Kidney (tissue), 14 donors: ENCODE results near the gene CRYL1. TPM values are rescaled to one million over a fixed set of nuclear protein-coding genes. Genes with fewer than 3 reads are reported as not detected.
A peak's percentile ranks its signal among the peaks of the same experiment; 100 is the strongest.

Experiments used
- DNase-seq, 5 donors: peaks; one replicate each; pipeline ENCODE4 v3.0.0-alpha.2; 2013 to 2020
- FAIRE-seq: peaks from 2 replicates; lab custom pipeline; 2012; peaks lifted over from hg19 to GRCh38; lab: Jason Lieb, UNC
- H3K27ac ChIP-seq, 2 donors: one replicate each; pipeline ENCODE4 v1.7.0; 2013; ENCODE audit warnings: low read depth in 2 of 2, low read length in 2 of 2, inconsistent platforms in 1 of 2
- H3K27me3 ChIP-seq: one replicate; pipeline ENCODE4 v1.7.1; 2013; ENCODE audit warnings: low read length, inconsistent platforms; ENCODE audit not compliant: control insufficient read depth, insufficient read depth
- H3K36me3 ChIP-seq, 3 donors: one replicate each; pipeline versions ENCODE4 v1.7.0 to v1.7.1; 2013; ENCODE audit warnings: low read length in 3 of 3, control low read depth in 1 of 3, inconsistent platforms in 1 of 3; ENCODE audit not compliant: insufficient read depth in 3 of 3, control insufficient read depth in 2 of 3
- H3K4me1 ChIP-seq, 3 donors: one replicate each; pipeline versions ENCODE4 v1.7.0 to v1.7.1; 2013; ENCODE audit warnings: low read length in 3 of 3, inconsistent platforms in 1 of 3, low read depth in 1 of 3; ENCODE audit not compliant: control insufficient read depth in 2 of 3, insufficient read depth in 2 of 3
- H3K4me3 ChIP-seq, 3 donors: one replicate each; pipeline versions ENCODE4 v1.7.0 to v1.8.1; 2013; ENCODE audit warnings: low read length in 3 of 3, control low read depth in 1 of 3, inconsistent platforms in 1 of 3
- H3K9ac ChIP-seq, 3 donors: one replicate each; pipeline versions ENCODE4 v1.7.0 to v1.7.1; 2013; ENCODE audit warnings: low read length in 3 of 3, control low read depth in 1 of 3, inconsistent platforms in 1 of 3
- H3K9me3 ChIP-seq, 3 donors: one replicate each; pipeline versions ENCODE4 v1.7.0 to v1.7.1; 2013; ENCODE audit warnings: low read length in 3 of 3, control low read depth in 1 of 3, inconsistent platforms in 1 of 3; ENCODE audit not compliant: control insufficient read depth in 2 of 3, insufficient read depth in 1 of 3
- CTCF ChIP-seq: IDR thresholded peaks from 3 replicates; pipeline ENCODE4 v1.5.1; 2012; ENCODE audit warnings: mild to moderate bottlenecking, moderate library complexity, borderline replicate concordance; ENCODE audit not compliant: insufficient read depth; ENCODE audit errors: extremely low read depth
- intact Hi-C: fragments of 100-400 bp; cut with DNase I; formaldehyde crosslinking; loops from one replicate; pipeline ENCODE4 v1.11.1; 2022
- polyA plus RNA-seq: library from polyadenylated mRNA; stranded (reverse); fragments of 350-450 nt; fragmentation: Illumina TruSeq; extraction: RNeasy Lipid Tissue Mini Kit (QIAGEN cat#74804); gene quantifications from one replicate; pipeline ENCODE4 v1.2.3, GENCODE V29; 2014; ENCODE audit warnings: low read depth, low replicate concordance; ENCODE audit not compliant: insufficient read depth
- total RNA-seq: library from RNA; stranded (reverse); fragmentation: NEBNext Ultra II Directional; extraction: Animal tissue kit (Norgen Biotek cat#: 25700); gene quantifications from one replicate; pipeline ENCODE4 v1.2.1, GENCODE V29; 2021
- donor health status: control.
- donor health status: control.
- donor health status: control.
- donor health status: control.
- donor health status: control.
- donor health status: DM: yes; HTN: yes; CAD: no.
- donor health status: Normal renal cell carcinoma (clear cell type).

CRYL1 gene
- total and polyA plus RNA-seq, 2 donors from 2014 or later = 130 to 462 TPM

DNA sequence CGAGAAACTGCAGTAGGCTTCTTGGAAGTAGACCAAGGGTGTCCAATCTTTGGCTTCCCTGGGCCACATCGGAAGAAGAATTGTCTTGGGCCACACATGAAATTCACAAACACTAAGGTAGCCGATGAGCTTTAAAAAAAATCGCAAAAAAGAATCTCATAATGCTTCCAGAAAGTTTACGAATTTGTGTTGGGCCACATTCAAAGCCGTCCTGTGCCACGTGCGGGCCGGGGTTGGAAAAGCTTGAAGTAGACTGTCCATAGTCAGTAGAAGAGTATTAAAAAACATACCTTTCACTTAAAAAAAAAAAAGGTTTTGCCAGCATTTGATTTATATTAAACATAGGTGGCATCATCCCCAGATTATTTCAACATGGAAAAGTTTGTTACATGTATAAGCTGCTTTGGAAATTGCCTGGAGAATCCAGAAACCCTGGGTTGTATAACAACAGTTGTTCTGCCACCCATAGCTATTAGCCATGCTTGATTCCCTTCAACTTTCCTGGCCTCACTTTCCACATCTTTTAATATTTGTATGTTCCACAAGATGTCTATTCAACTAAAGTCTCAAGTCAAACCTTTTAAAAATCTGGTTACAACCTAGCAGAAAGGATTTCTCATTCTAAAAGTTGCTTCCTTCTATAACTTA lies 42.3 kb upstream of the CRYL1 start:
- no peaks in the 10 kb centered on the region for H3K27me3 ChIP-seq
- H3K4me3 ChIP-seq = peak overlapping the region; percentile 68 to 97 (median 90)
- DNase-seq = peak in 1 of 5 donors; percentile 11
- H3K9ac ChIP-seq = peak overlapping the region; percentile 0 to 95 (median 72)
- intact Hi-C loops = no loop called here
- no peaks in the 10 kb centered on the region for H3K36me3 ChIP-seq
- no peak for TF ChIP-seq CTCF
- H3K4me1 ChIP-seq = peaks cover 0 to 5% (median 2%) of the 10 kb centered on the region in 3 donors
- no peak for FAIRE-seq
- H3K27ac ChIP-seq = peak overlapping the region; percentile 96 to 98
- H3K9me3 ChIP-seq = peaks cover 0 to 7% (median 0%) of the 10 kb centered on the region in 3 donors

DNA sequence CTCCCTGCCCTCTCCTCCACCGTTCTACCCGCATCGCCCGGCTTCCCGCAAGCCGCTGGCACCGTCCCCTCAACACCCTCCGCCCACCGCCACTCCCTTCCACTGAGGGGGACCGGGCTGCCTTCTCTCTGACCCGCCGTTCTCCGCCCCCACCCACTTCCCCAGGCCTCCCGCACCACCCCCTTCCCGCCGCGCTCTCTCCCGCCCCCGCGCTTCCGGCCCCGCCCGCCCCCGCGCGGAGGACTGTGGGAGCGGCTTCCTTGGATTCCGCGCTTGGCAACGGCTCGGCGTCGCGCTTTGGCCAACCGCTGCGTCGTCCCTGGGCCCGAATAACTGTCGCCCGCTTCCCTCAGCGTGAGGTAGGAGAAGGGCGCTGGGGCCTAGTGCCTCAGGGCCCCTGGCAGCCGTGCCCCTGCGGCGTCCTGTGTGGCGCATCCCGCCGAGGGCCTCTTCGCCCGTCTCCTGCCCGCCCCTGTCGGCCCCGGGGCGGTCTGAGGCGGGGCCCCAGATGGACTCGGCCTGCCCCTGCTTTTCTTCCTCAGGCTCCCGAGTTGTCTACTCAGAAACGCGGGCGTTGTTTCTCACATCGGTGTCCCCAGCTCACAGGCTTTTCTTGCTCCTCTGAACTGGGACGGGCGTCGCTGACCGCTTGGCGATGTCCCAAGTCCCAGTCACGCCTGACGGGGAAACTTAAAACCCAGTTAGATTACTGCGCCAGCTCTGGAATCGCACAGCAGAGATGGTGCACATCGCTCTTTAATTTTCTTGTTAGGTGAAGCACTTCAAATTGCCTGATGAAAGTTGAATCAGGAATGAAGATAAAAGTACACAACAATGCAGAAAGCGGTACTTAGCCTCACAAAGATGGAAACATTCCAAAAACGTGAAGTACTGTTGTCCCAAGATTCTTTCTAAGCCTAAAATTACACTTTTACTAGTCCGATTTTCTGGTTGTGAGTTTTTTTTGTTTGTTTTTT lies 41.5 kb upstream of the CRYL1 start, which contains the start of gene IFT88:
TSS of gene IFT88 (plus strand) at position 260 of the 977 bp plus-strand sequence. CDS start 7,229 bp downstream, outside the sequence.
- Histone ChIP-seq H3K27me3 (no peaks in the 10 kb centered on the region), H3K4me1 (peaks cover 0 to 5% (median 2%) of the 10 kb centered on the region in 3 donors), H3K27ac (peak within 1 kb of the TSS; percentile 96 to 98), H3K36me3 (no peaks in the 10 kb centered on the region), H3K9me3 (peaks cover 0 to 7% (median 0%) of the 10 kb centered on the region in 3 donors), H3K9ac (peak within 1 kb of the TSS; percentile 90 to 95 (median 95)), H3K4me3 (peak within 1 kb of the TSS; percentile 68 to 97 (median 90))
- TF ChIP-seq CTCF = peak; percentile 3
- DNase-seq = peak; percentile 94 to 97 (median 96)
- no peak for FAIRE-seq
- intact Hi-C loops = no loop called here

- Histone ChIP-seq H3K36me3 (no peaks in the 10 kb centered on the region), H3K27me3 (no peaks in the 10 kb centered on the region), H3K9ac (peak overlapping the region; percentile 21 to 95 (median 37)), H3K27ac (peak overlapping the region; percentile 96 to 98), H3K4me3 (peak overlapping the region; percentile 68 to 87 (median 71)), H3K4me1 (peaks cover 0 to 5% (median 2%) of the 10 kb centered on the region in 3 donors), H3K9me3 (peaks cover 0 to 7% (median 0%) of the 10 kb centered on the region in 3 donors)
- no peak for TF ChIP-seq CTCF
- no peak for FAIRE-seq
- intact Hi-C loops = no loop called here
- DNase-seq = no peak
Observed at GRCh38 chr13:20566468-20566897, 40.8 kb upstream of the CRYL1 start.
